CD1c-positive myeloid dendritic cell (primary cell): ENCODE data around the gene TRPM6.
A peak's percentile ranks its signal among the peaks of the same experiment; 100 is the strongest.
"Not testable (repeated sequence)": the region's sequence is repeated elsewhere in the genome, so short reads cannot be mapped to it uniquely, and the experiment has no call there.

ENCODE experiments used
- DNase-seq: peaks from one replicate; pipeline ENCODE4 v3.0.0-alpha.2; 2016; ENCODE audit errors: extremely low spot score

TRPM6 gene

DNA sequence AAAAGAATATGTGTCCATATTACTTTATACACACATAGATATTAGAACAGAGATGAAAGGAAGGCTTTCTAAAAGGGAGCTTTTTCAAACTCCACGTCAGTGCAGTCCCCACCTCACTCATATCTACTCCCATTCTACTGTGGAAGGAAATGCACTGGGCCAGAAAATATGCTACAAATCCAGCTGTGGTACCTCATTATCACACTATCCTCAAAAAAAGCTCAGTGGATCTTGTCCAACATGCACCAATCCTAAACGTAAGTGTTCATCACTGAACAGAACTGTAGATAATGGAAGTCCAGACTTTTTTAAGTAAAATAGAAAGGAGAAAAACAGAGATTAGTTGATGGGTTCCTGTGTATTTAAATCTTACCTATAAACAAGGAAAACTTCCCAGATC, 27.9 kb downstream of the TRPM6 start:
- no peak for DNase-seq

DNA sequence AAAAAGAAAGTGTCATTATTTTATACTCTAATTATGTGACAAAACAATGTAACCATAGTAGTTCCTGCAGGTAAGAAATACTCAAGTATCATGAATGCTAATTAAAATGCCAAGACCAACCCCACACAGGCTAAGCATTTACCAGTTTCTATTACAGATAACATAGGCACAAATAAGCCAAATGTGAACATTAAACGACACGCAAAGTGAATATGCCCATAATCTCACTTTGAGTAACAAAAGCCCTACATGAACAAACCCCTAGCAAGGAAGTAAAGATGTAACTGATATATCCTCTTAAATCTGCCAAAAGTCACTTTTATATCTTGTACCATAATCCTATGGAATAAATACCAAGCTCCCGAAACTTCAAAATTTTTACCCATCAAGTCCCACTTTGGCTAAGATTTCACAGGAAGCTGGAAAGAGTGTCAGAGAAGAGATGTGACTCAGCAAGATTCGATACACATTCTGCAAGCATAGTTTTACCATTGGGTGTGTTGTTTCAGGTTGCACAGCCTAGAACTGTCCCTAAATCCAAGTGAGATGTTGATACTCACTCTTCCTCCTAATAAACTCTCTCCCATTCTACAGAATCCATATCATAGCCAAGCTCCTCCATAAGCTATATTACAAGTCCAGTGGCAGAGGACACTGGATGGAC, 28.8 kb downstream of the TRPM6 start:
- no peak for DNase-seq

DNA sequence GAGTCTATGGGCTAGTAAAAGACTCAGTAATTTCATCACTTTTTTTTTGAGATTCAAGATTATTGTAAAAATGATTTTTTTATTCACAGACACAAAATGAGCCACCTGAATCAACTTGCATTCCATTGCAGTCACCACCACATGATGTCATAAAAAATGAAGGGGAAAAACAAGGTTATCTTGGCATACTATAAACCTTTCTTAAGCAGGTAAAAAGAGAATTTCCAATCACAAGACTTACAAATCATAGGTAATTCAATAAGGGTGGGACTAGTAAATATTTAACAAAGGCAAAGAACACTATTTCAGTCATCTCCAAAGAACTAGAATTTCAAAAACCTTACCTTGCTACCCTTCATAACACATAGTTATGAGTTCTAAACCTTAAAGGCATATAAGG, 30.7 kb downstream of the TRPM6 start:
- DNase-seq, result no peak

DNA sequence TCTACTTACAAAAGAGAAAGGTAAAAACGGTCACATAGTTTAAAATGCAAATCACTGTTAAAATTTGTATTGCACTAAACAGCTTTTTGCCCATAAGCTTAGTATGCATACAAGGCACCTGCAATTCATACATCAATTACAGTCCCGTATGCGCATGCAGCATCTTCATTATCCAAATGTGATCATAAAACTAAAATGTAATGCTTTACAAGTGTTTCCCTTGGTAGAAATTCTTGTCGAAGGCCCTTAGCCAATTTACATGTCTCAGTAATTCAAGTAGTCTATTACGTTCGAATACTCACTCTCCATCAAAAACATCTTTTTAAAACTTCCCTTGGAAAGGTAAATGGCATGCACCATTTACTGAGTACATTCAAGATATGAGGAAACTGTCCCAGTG, 32.6 kb downstream of the TRPM6 start:
- no peak for DNase-seq

DNA sequence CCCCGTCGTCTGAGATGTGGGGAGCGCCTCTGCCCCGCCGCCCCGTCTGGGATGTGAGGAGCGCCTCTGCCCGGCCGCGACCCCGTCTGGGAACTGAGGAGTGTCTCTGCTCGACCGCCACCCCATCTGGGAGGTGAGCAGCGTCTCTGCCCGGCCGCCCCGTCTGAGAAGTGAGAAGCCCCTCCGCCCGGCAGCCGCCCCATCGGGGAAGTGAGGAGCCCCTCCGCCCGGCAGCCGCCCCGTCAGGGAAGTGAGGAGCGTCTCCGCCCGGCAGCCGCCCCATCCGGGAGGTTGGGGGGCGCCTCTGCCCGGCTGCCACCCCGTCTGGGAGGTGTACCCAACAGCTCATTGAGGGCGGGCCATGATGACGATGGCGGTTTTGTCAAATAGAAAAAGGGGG, 34.7 kb downstream of the TRPM6 start:
- not testable (repeated sequence) for DNase-seq

- no peak for DNase-seq
Measured at GRCh38 chr9:74848153-74848525, 39.6 kb downstream of the TRPM6 start.

GRCh38 chr9:74847478-74848152, 40.1 kb downstream of the TRPM6 start:
- DNase-seq, result no peak

- no peak for DNase-seq
Measured at GRCh38 chr9:74846766-74847165, 41.0 kb downstream of the TRPM6 start.

GRCh38 chr9:74838351-74838750, 49.4 kb downstream of the TRPM6 start:
- no peak for DNase-seq

GRCh38 chr9:74824654-74825053, 63.1 kb downstream of the TRPM6 start:
- no peak for DNase-seq

GRCh38 chr9:74821636-74822035, 66.1 kb downstream of the TRPM6 start:
- no peak for DNase-seq

GRCh38 chr9:74817816-74818215, 69.9 kb downstream of the TRPM6 start:
- DNase-seq, result no peak

GRCh38 chr9:74817281-74817810, 70.4 kb downstream of the TRPM6 start:
- no peak for DNase-seq

DNA sequence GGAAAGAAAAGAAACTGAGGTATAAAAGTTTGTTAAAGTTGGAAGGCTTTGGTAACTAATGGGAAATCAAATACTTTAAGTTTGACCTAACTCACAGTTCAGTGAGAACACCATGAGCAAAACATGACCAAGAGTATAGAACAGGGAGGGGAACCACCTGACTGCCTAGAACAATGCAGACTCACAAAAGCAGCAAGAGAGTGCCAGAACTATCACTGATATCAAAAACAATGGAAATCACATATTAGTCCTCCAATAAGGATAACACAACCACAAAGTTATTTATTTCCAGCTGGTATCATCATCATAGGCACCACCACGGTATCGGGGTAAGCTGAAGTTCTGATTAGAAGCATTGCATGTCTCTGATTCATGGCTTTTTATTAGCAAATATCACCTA, 77.5 kb downstream of the TRPM6 start:
- no peak for DNase-seq

DNA sequence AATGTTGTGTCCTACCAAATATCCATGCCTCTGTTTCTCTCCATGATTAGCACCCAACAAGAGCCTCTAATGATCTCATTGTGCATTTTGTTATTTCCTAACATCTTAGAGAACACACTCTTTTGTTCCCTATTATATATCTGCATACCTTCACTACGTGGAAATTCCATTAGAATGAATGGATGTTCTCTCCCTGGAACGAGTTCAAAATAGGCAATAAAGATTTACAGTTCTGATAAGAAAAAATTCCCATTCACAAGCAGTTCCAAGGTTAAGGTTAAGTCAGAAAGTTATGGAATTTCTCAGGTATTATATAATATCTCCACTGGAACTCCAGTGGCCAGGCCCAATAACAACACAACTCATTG, 83.7 kb downstream of the TRPM6 start:
- no peak for DNase-seq

DNA sequence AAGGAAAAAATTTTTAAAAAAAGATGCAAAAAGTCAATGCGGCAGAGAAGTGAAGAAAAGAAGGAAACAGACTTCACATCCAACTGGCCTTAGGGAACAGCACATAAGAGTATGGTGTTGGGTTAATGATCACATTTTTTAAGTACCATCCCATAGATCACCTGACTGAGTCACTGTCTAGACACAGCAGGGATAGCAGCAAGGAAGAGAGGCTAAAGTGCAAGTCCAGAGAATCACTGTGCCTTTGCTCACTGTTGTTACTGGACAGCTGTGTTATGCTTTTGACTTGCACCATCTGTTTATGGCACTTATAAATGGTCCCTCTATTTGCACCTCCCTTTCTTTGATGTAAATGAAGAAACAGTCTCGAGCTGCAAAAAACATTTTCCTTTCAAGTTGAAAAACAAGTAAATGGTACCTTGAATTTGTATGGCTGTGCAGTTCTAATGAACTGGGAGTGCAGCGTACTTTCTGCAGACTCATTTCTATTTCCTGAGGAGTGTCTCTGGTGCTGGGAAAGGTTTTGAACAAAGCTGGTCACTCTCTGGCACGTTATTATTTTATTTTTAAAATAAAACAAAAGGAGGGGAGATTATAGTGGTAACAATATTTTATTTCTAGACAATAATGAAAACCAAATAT, 84.2 kb downstream of the TRPM6 start:
- DNase-seq, result no peak

- no peak for DNase-seq
Measured at GRCh38 chr9:74800226-74800625, 87.5 kb downstream of the TRPM6 start.

- no peak for DNase-seq
Measured at GRCh38 chr9:74795803-74796202, 91.9 kb downstream of the TRPM6 start.

- no peak for DNase-seq
Measured at GRCh38 chr9:74795081-74795480, 92.6 kb downstream of the TRPM6 start.

- DNase-seq, result no peak
Measured at GRCh38 chr9:74784506-74784905, 103.2 kb downstream of the TRPM6 start.

- DNase-seq, result no peak
Measured at GRCh38 chr9:74783408-74783807, 104.3 kb downstream of the TRPM6 start.

GRCh38 chr9:74777136-74777879, 110.4 kb downstream of the TRPM6 start:
- DNase-seq, result peak; percentile 75
